Endodermal cell (in vitro differentiated cells): ENCODE measurements around the gene PXDC1. TPM values are rescaled to one million over a fixed set of nuclear protein-coding genes. Genes with fewer than 3 reads are reported as not detected.

ENCODE experiments used
- DNase-seq: peaks from one replicate; pipeline ENCODE4 v3.0.0-alpha.2; 2017
- H3K27ac ChIP-seq: 2 replicates; pipeline ENCODE4 v1.5.1; 2013; ENCODE audit warnings: mild to moderate bottlenecking, low read depth, low read length, moderate library complexity
- H3K27me3 ChIP-seq: 2 replicates; pipeline ENCODE4 v1.6.1; 2013; ENCODE audit warnings: mild to moderate bottlenecking, low read length, moderate library complexity; ENCODE audit not compliant: insufficient read depth, control insufficient read depth, poor library complexity, severe bottlenecking
- H3K36me3 ChIP-seq: 2 replicates; pipeline ENCODE4 v1.7.0; 2013; ENCODE audit warnings: mild to moderate bottlenecking, low read length, moderate library complexity; ENCODE audit not compliant: control insufficient read depth, insufficient read depth
- H3K4me1 ChIP-seq: one replicate; pipeline ENCODE4 v1.7.0; 2013; ENCODE audit warnings: low read length; ENCODE audit not compliant: control insufficient read depth, insufficient read depth
- H3K4me3 ChIP-seq: 2 replicates; pipeline ENCODE4 v1.5.1; 2013; ENCODE audit warnings: mild to moderate bottlenecking, low read length, moderate library complexity
- H3K9ac ChIP-seq: 2 replicates; pipeline ENCODE4 v1.6.1; 2013; ENCODE audit warnings: mild to moderate bottlenecking, low read length, moderate library complexity; ENCODE audit not compliant: poor library complexity, severe bottlenecking; ENCODE audit errors: extremely low read depth
- H3K9me3 ChIP-seq: 2 replicates; pipeline ENCODE4 v1.6.1; 2013; ENCODE audit warnings: mild to moderate bottlenecking, low read length, moderate library complexity; ENCODE audit not compliant: control insufficient read depth
- H3K27ac Mint-ChIP-seq: 2 replicates; pipeline ENCODE4 v1.8.0; 2020; ENCODE audit warnings: mixed read lengths
- H3K27me3 Mint-ChIP-seq: 2 replicates; pipeline ENCODE4 v1.8.0; 2021; ENCODE audit warnings: mild to moderate bottlenecking, mixed read lengths; ENCODE audit not compliant: insufficient read depth
- H3K36me3 Mint-ChIP-seq: 2 replicates; pipeline ENCODE4 v1.8.0; 2020; ENCODE audit warnings: low read depth, mixed read lengths
- H3K4me1 Mint-ChIP-seq: 2 replicates; pipeline ENCODE4 v1.8.0; 2020; ENCODE audit warnings: mixed read lengths
- H3K4me3 Mint-ChIP-seq: 2 replicates; pipeline ENCODE4 v1.8.0; 2020; ENCODE audit warnings: mild to moderate bottlenecking, moderate library complexity, mixed read lengths
- H3K9me3 Mint-ChIP-seq: 2 replicates; pipeline ENCODE4 v1.8.0; 2020; ENCODE audit warnings: mild to moderate bottlenecking, mixed read lengths
- CTCF ChIP-seq: fragments of 200-600 bp; sonication (generic); conservative IDR thresholded peaks from 2 replicates; pipeline ENCODE4 v1.5.0; 2021; ENCODE audit warnings: antibody characterized with exemption, mild to moderate bottlenecking
- WGBS, 2 experiments: methylation state at CpG; one replicate each; pipeline versions ENCODE4 v1.1.5 to v1.1.7; 2013; ENCODE audit warnings: missing lambda C conversion rate in 2 of 2, mixed read lengths in 1 of 2; ENCODE audit not compliant: insufficient coverage in 1 of 2, insufficient read length in 1 of 2; 5-methylcytosine and 5-hydroxymethylcytosine counted together
- total RNA-seq, 2 donors: library from RNA; stranded (reverse); fragmentation: NEBNext Ultra II Directional in 1 of 2; extraction: Animal tissue kit (Norgen Biotek cat#: 25700) in 1 of 2; gene quantifications; 2 replicates in 1 of 2; 3 replicates in 1 of 2; pipeline ENCODE4 v1.2.1, GENCODE V29; 2021

The PXDC1 gene
- total RNA-seq, 2 donors from 2014 or later = 3.3 to 4.6 TPM

DNA sequence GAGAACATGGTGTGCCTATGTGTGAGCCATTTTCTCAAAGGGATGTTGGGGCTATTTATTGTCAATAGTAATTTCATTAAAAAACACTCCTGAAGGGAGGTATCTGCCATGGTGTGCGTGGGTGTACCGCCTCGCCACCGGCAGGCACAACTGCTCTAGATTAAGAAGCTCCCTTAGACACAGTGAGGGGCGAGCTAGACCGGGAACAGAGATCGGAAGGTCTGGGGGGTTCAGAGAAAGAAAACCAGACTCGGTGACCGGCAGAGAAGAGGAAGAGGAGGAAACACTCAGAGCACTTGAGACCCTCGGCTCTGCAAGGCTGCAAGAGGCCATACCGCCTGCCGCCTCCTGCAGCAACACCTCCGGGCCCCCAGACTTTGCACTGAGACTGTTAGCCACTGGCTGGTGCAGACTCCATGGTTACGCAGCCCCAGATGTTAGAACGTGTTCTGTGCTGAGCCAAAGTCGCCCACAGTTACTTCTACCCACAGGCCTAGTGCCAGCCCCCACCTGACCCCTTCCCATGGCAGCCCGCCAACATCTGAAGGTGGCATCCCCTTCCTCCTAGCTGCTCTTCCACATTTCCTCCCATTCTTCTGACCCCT, 18.1 kb downstream of the PXDC1 start:
- H3K27me3 Mint-ChIP-seq = no peaks in the 10 kb centered on the region

DNA sequence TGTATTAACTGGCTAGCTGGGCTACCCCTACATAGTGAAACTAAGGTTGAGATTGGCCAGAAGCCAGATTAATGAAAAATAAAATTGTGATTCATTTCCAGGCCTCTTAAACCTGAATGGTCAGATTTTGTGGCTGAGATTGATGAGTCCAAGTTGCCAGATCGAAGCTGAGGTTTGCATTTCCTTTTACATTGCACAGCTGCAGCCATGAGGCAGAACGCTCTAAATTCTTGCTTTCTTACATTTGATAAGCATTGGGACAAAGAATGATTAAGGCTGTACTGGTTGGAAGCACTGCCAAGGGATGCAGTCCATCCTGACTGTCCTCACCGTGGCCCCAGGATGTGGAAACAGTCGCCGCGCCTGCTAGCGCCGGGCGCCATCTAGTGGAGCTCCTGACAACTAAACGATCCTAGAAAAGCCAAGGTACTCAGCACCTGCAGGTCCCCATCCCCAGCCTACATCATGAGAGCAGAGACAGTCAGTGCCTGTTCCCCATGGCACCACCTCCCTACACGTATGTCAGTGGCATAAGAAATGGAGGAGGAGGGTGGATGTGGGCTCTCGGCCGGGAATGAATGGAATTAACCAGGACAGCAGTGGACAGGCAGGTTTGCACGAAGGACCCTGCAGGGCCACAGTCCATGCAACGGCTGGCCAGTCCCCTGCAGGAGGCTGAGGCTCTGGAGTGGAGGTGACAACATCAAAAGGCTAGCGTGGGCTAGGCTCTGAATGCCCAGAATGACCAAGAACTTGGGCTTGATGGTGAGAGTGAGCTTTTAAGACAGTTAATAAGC, 19.0 kb downstream of the PXDC1 start:
- H3K27ac ChIP-seq = no peak overlapping the region
- Mint-ChIP-seq H3K4me3 (no peak overlapping the region), H3K27ac (no peak overlapping the region), H3K9me3 (peaks cover 10% of the 10 kb centered on the region), H3K4me1 (no peaks in the 10 kb centered on the region), H3K36me3 (peaks cover 22% of the 10 kb centered on the region), H3K27me3 (no peaks in the 10 kb centered on the region)
- WGBS, 2 experiments = 26 to 35% methylated on average over 10 to 16 of the region's 16 CpGs
- no peak overlapping the region for H3K4me3 ChIP-seq
- H3K4me1 ChIP-seq = no peaks in the 10 kb centered on the region
- peak; percentile 96 for TF ChIP-seq CTCF
- peaks cover 5% of the 10 kb centered on the region for H3K36me3 ChIP-seq
- no peak overlapping the region for H3K9ac ChIP-seq
- peak; percentile 91 for DNase-seq
- H3K9me3 ChIP-seq = peaks cover 8% of the 10 kb centered on the region
- H3K27me3 ChIP-seq = no peaks in the 10 kb centered on the region

More for the DNA sequence above, 18.1 kb downstream of the PXDC1 start:
- no peak for DNase-seq
- Mint-ChIP-seq H3K27ac (no peak overlapping the region), H3K4me3 (no peak overlapping the region), H3K36me3 (peaks cover 22% of the 10 kb centered on the region), H3K4me1 (no peaks in the 10 kb centered on the region), H3K9me3 (peaks cover 10% of the 10 kb centered on the region)
- H3K36me3 ChIP-seq = peaks cover 5% of the 10 kb centered on the region
- H3K27me3 ChIP-seq = no peaks in the 10 kb centered on the region
- no peak overlapping the region for H3K27ac ChIP-seq
- H3K4me1 ChIP-seq = no peaks in the 10 kb centered on the region
- H3K9me3 ChIP-seq = peaks cover 8% of the 10 kb centered on the region
- 91 to 97% methylated on average over 10 to 17 of the region's 17 CpGs for WGBS, 2 experiments
- TF ChIP-seq CTCF = no peak
- no peak overlapping the region for H3K4me3 ChIP-seq
- no peak overlapping the region for H3K9ac ChIP-seq

DNA sequence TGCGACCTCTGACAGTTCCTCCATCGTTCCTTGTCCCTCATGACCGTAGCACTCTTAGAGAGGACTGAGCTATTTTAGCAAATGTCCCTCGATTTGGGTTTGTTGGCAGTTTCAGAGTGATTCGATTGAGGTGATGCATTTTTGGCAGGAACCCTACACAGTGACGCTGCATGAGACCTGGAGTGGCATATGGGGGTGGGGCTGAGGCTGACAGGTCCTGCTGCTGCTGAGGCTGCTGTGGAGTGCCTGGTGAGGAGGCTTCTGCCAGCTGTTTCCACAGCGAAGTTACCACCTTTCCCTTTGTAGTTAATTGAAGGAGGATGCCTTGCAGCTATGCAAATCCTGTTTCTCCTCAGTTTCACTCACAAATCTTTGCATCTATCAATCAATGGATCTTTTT, 19.8 kb downstream of the PXDC1 start:
- no peak for DNase-seq
- Histone ChIP-seq H3K27ac (no peak overlapping the region), H3K9me3 (peaks cover 8% of the 10 kb centered on the region), H3K27me3 (no peaks in the 10 kb centered on the region), H3K4me1 (no peaks in the 10 kb centered on the region), H3K9ac (no peak overlapping the region), H3K36me3 (peaks cover 5% of the 10 kb centered on the region), H3K4me3 (no peak overlapping the region)
- H3K4me3 Mint-ChIP-seq = no peak overlapping the region
- peaks cover 22% of the 10 kb centered on the region for H3K36me3 Mint-ChIP-seq
- 78 to 87% methylated on average over 6 to 7 of the region's 7 CpGs for WGBS, 2 experiments
- no peaks in the 10 kb centered on the region for H3K27me3 Mint-ChIP-seq
- no peak overlapping the region for H3K27ac Mint-ChIP-seq
- H3K9me3 Mint-ChIP-seq = peaks cover 10% of the 10 kb centered on the region
- no peak for TF ChIP-seq CTCF
- no peaks in the 10 kb centered on the region for H3K4me1 Mint-ChIP-seq
